ENCODE data around the gene APOBEC3A. TPM values are rescaled to one million over a fixed set of nuclear protein-coding genes. Genes with fewer than 3 reads are reported as not detected.
"Not testable (repeated sequence)": the region's sequence is repeated elsewhere in the genome, so short reads cannot be mapped to it uniquely, and the experiment has no call there.

APOBEC3A gene
- polyA plus RNA-seq, 1 of the 3 experiments (the other 2 are of a cell fraction), result not detected

DNA sequence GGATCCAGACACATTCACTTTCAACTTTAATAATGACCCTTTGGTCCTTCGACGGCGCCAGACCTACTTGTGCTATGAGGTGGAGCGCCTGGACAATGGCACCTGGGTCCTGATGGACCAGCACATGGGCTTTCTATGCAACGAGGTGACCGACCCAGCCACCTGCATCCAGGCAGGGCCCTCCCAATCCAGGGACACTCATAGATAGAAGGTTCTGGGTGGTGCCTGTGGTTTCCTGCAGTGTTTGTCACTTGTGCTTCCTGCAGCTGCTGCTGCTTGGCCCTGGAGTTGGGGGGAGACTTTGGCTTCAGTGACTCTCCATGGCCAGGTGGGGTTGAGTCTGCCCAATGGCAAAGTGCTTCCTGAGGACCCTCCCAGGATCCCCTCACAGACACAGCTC lies 32.1 kb downstream of the APOBEC3A start:
- H3K36me3 ChIP-seq (replicated peaks in 1 of 2; ENCODE audit: control insufficient read depth in 1 of 2, insufficient read depth in 2 of 2, low read length in 1 of 2), result no peaks in the 10 kb centered on the region
- no peak for DNase-seq
- no peaks in the 10 kb centered on the region for H3K9me3 ChIP-seq
- H3K9ac ChIP-seq, result no peak overlapping the region
- no peaks in the 10 kb centered on the region for H3K79me2 ChIP-seq (ENCODE audit: insufficient read depth)
- H3K27me3 ChIP-seq (ENCODE audit: insufficient read depth), result no peaks in the 10 kb centered on the region
- TF ChIP-seq FOSL2 (IDR thresholded peaks at IDR 0.05; ENCODE audit: borderline replicate concordance, low read depth) (no peak), EP300 (IDR thresholded peaks at IDR 0.05; ENCODE audit: borderline replicate concordance in 1 of 2, low read depth in 1 of 2, low read length in 1 of 2) (no peak), GATA2 (CRISPR knock-in tag; IDR thresholded peaks at IDR 0.05) (no peak), POLR2AphosphoS5 (IDR thresholded peaks at IDR 0.05; ENCODE audit: low read depth, low read length) (no peak), CHD2 (IDR thresholded peaks at IDR 0.05; ENCODE audit: low read length, partially characterized antibody) (no peak), ELF1 (IDR thresholded peaks at IDR 0.05) (no peak), YY1 (IDR thresholded peaks at IDR 0.05; ENCODE audit: low read depth) (no peak), TEAD4 (IDR thresholded peaks at IDR 0.05; ENCODE audit: borderline replicate concordance, insufficient read depth) (no peak), MEF2A (IDR thresholded peaks at IDR 0.05; ENCODE audit: borderline replicate concordance, low read depth) (no peak), RCOR1 (IDR thresholded peaks at IDR 0.05; ENCODE audit: low read length) (no peak), FOXM1 (IDR thresholded peaks at IDR 0.05; ENCODE audit: low read depth) (no peak), MXI1 (IDR thresholded peaks at IDR 0.05; ENCODE audit: low read depth, low read length) (no peak), NFIC (IDR thresholded peaks at IDR 0.05; ENCODE audit: borderline replicate concordance) (no peak), SIN3A (IDR thresholded peaks at IDR 0.05; ENCODE audit: borderline replicate concordance, low read depth, low read length) (no peak), JUND (IDR thresholded peaks at IDR 0.05) (no peak)
- TF ChIP-seq, protein P1, sequence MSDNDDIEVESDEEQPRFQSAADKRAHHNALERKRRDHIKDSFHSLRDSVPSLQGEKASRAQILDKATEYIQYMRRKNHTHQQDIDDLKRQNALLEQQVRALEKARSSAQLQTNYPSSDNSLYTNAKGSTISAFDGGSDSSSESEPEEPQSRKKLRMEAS (IDR thresholded peaks at IDR 0.05; ENCODE audit: low read depth), result no peak
- TF ChIP-seq, protein P2, sequence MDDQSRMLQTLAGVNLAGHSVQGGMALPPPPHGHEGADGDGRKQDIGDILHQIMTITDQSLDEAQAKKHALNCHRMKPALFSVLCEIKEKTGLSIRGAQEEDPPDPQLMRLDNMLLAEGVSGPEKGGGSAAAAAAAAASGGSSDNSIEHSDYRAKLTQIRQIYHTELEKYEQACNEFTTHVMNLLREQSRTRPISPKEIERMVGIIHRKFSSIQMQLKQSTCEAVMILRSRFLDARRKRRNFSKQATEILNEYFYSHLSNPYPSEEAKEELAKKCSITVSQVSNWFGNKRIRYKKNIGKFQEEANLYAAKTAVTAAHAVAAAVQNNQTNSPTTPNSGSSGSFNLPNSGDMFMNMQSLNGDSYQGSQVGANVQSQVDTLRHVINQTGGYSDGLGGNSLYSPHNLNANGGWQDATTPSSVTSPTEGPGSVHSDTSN (IDR thresholded peaks at IDR 0.05), result no peak
- TF ChIP-seq, protein P3, sequence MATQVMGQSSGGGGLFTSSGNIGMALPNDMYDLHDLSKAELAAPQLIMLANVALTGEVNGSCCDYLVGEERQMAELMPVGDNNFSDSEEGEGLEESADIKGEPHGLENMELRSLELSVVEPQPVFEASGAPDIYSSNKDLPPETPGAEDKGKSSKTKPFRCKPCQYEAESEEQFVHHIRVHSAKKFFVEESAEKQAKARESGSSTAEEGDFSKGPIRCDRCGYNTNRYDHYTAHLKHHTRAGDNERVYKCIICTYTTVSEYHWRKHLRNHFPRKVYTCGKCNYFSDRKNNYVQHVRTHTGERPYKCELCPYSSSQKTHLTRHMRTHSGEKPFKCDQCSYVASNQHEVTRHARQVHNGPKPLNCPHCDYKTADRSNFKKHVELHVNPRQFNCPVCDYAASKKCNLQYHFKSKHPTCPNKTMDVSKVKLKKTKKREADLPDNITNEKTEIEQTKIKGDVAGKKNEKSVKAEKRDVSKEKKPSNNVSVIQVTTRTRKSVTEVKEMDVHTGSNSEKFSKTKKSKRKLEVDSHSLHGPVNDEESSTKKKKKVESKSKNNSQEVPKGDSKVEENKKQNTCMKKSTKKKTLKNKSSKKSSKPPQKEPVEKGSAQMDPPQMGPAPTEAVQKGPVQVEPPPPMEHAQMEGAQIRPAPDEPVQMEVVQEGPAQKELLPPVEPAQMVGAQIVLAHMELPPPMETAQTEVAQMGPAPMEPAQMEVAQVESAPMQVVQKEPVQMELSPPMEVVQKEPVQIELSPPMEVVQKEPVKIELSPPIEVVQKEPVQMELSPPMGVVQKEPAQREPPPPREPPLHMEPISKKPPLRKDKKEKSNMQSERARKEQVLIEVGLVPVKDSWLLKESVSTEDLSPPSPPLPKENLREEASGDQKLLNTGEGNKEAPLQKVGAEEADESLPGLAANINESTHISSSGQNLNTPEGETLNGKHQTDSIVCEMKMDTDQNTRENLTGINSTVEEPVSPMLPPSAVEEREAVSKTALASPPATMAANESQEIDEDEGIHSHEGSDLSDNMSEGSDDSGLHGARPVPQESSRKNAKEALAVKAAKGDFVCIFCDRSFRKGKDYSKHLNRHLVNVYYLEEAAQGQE (IDR thresholded peaks at IDR 0.05; ENCODE audit: low read depth, low read length), result no peak
- TF ChIP-seq, protein P4, sequence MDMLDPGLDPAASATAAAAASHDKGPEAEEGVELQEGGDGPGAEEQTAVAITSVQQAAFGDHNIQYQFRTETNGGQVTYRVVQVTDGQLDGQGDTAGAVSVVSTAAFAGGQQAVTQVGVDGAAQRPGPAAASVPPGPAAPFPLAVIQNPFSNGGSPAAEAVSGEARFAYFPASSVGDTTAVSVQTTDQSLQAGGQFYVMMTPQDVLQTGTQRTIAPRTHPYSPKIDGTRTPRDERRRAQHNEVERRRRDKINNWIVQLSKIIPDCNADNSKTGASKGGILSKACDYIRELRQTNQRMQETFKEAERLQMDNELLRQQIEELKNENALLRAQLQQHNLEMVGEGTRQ (IDR thresholded peaks at IDR 0.05; ENCODE audit: borderline replicate concordance, low read depth, low read length), result no peak
- TF ChIP-seq, protein P5, sequence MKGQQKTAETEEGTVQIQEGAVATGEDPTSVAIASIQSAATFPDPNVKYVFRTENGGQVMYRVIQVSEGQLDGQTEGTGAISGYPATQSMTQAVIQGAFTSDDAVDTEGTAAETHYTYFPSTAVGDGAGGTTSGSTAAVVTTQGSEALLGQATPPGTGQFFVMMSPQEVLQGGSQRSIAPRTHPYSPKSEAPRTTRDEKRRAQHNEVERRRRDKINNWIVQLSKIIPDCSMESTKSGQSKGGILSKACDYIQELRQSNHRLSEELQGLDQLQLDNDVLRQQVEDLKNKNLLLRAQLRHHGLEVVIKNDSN (IDR thresholded peaks at IDR 0.05; ENCODE audit: borderline replicate concordance, low read depth), result no peak
- no peak overlapping the region for H3K27ac ChIP-seq (ENCODE audit: low read depth in 2 of 2, low read length in 1 of 2)
- no peak overlapping the region for H3K4me3 ChIP-seq (ENCODE audit: low read depth in 2 of 2, low read length in 1 of 2)
- no peak overlapping the region for H2AFZ ChIP-seq (ENCODE audit: low read depth)
- no peaks in the 10 kb centered on the region for H3F3A ChIP-seq (replicated peaks; ENCODE audit: insufficient read depth)
- no peaks in the 10 kb centered on the region; a peak in 1 of 4 replicates for H3K4me1 ChIP-seq (ENCODE audit: control insufficient read depth in 1 of 2, insufficient read depth in 2 of 2, low read depth in 1 of 2, low read length in 1 of 2)
- H3K4me2 ChIP-seq, result no peak overlapping the region
- no CpG with 5 or more reads among the region's 6 CpGs for WGBS (ENCODE audit: low lambda C conversion rate)
- ChIA-PET CTCF (no interaction called here), POLR2A (no interaction called here)
- H4K20me1 ChIP-seq (ENCODE audit: insufficient read depth), result no peaks in the 10 kb centered on the region
- H3K9me2 ChIP-seq, result no peaks in the 10 kb centered on the region

DNA sequence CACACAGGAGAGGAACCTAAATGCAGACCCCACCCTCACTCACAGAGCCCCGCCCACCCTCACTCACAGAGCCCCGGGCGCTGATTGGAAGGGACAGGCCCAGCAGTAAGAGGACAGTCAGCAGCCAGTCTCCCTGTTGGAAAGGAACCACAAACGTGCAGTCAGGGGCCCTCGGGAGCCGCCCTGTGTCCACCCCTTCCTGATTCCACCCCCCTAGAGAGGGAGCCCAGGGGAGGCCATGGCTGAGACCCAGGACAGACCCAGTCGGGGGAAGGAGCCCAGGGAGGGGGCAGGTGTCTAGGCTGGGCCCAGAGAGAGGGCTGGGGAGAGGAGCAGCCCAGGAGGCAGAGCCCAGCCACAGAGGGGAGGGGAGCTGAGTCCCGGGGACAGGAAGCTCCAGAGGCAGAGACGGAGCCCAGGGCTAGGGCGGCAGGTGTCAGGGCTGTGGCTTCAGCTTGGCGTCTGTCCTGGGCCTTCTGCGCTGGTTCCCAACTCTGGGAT lies 35.5 kb downstream of the APOBEC3A start:
- CTCF ChIA-PET, result not testable (repeated sequence)
- WGBS (ENCODE audit: low lambda C conversion rate), result 60% methylated on average over 1 of the region's 12 CpGs

More for the DNA sequence above, 35.5 kb downstream of the APOBEC3A start:
- H3K4me1 ChIP-seq (ENCODE audit: control insufficient read depth in 1 of 2, insufficient read depth in 2 of 2, low read depth in 1 of 2, low read length in 1 of 2); H3K9me3 ChIP-seq; H3K4me2 ChIP-seq; H3K9me2 ChIP-seq; H3K27ac ChIP-seq (ENCODE audit: low read depth in 2 of 2, low read length in 1 of 2); H3K9ac ChIP-seq; POLR2A ChIA-PET; H3K79me2 ChIP-seq (ENCODE audit: insufficient read depth); DNase-seq; H3F3A ChIP-seq (replicated peaks; ENCODE audit: insufficient read depth); H4K20me1 ChIP-seq (ENCODE audit: insufficient read depth); H2AFZ ChIP-seq (ENCODE audit: low read depth); H3K27me3 ChIP-seq (ENCODE audit: insufficient read depth); H3K36me3 ChIP-seq (replicated peaks in 1 of 2; ENCODE audit: control insufficient read depth in 1 of 2, insufficient read depth in 2 of 2, low read length in 1 of 2); H3K4me3 ChIP-seq (ENCODE audit: low read depth in 2 of 2, low read length in 1 of 2): not testable (repeated sequence)
